H1 (cell line): ENCODE data around the gene ZNF598. TPM values are rescaled to one million over a fixed set of nuclear protein-coding genes. Genes with fewer than 3 reads are reported as not detected.

Source experiments
- BCL11A ChIP-seq, 2 experiments: IDR thresholded peaks; one replicate each; pipeline ENCODE4 v1.6.1; 2011; ENCODE audit warnings: low read depth in 2 of 2, low read length in 2 of 2, mild to moderate bottlenecking in 2 of 2
- CBX8 ChIP-seq: fragments of 300-800, 300-1000 bp; sonication (generic); IDR thresholded peaks from 2 replicates; pipeline ENCODE4 v1.7.1; 2016; ENCODE audit warnings: low read depth, low read length, borderline replicate concordance
- CHD1 ChIP-seq: IDR thresholded peaks from 2 replicates; pipeline ENCODE4 v1.6.1; 2012; ENCODE audit warnings: low read depth, low read length, improper control_type of control experiment
- CHD2 ChIP-seq: IDR thresholded peaks from 2 replicates; pipeline ENCODE4 v1.6.1; 2012; ENCODE audit warnings: low read length, improper control_type of control experiment
- EP300 ChIP-seq, 2 experiments: IDR thresholded peaks; 1 replicate in 1 of 2; 2 replicates in 1 of 2; pipeline ENCODE4 v1.6.1; 2011 to 2012; ENCODE audit warnings: low read depth in 2 of 2, low read length in 2 of 2, mild to moderate bottlenecking in 2 of 2, borderline replicate concordance in 1 of 2, inconsistent platforms in 1 of 2, moderate library complexity in 1 of 2
- EZH2 ChIP-seq: fragments of 200-600 bp; sonication (generic); IDR thresholded peaks from 2 replicates; pipeline ENCODE4 v1.7.1; 2012; ENCODE audit warnings: low read depth, mild to moderate bottlenecking, moderate library complexity, low read length, inconsistent platforms; ENCODE audit not compliant: severe bottlenecking
- FOSL1 ChIP-seq: IDR thresholded peaks from 2 replicates; pipeline ENCODE4 v1.6.1; 2011; ENCODE audit warnings: mild to moderate bottlenecking, low read depth, low read length, moderate library complexity; ENCODE audit not compliant: insufficient read depth
- GABPA ChIP-seq: IDR thresholded peaks from 2 replicates; pipeline ENCODE4 v1.6.1; 2011; ENCODE audit warnings: mild to moderate bottlenecking, low read length, moderate library complexity, borderline replicate concordance; ENCODE audit not compliant: insufficient read depth
- GTF2F1 ChIP-seq: IDR thresholded peaks from 2 replicates; pipeline ENCODE4 v1.6.1; 2012; ENCODE audit warnings: low read depth, low read length, improper control_type of control experiment, borderline replicate concordance
- HDAC6 ChIP-seq: IDR thresholded peaks from one replicate; pipeline ENCODE4 v1.7.1; 2012; ENCODE audit warnings: low read depth, mild to moderate bottlenecking, inconsistent platforms, low read length, moderate library complexity
- JUN ChIP-seq: IDR thresholded peaks from 2 replicates; pipeline ENCODE4 v1.6.1; 2011; ENCODE audit warnings: low read depth, mild to moderate bottlenecking, improper control_type of control experiment, low read length
- KDM1A ChIP-seq: fragments of 200-600, 300-600 bp; sonication (generic); IDR thresholded peaks from 2 replicates; pipeline ENCODE4 v1.7.1; 2016; ENCODE audit warnings: mild to moderate bottlenecking, low read length, borderline replicate concordance
- KDM4A ChIP-seq: IDR thresholded peaks from one replicate; pipeline ENCODE4 v1.7.1; 2012; ENCODE audit warnings: low read depth, mild to moderate bottlenecking, moderate library complexity, low read length, inconsistent platforms; ENCODE audit not compliant: severe bottlenecking
- KDM5A ChIP-seq: fragments of 200-600 bp; IDR thresholded peaks from 2 replicates; pipeline ENCODE4 v1.7.1; 2012; ENCODE audit warnings: mild to moderate bottlenecking, low read length, inconsistent platforms, mixed read lengths
- MAX ChIP-seq: IDR thresholded peaks from 2 replicates; pipeline ENCODE4 v1.6.1; 2012; ENCODE audit warnings: inconsistent platforms
- PHF8 ChIP-seq: fragments of 200-600 bp; sonication (generic); conservative IDR thresholded peaks from 2 replicates; pipeline ENCODE4 v1.7.1; 2012; ENCODE audit warnings: low read depth, mild to moderate bottlenecking, inconsistent platforms, low read length, moderate library complexity
- POLR2A ChIP-seq, 2 experiments: IDR thresholded peaks; 1 replicate in 1 of 2; 2 replicates in 1 of 2; pipeline ENCODE4 v1.6.1; 2011; ENCODE audit warnings: low read depth in 2 of 2, low read length in 2 of 2, mild to moderate bottlenecking in 2 of 2; ENCODE audit errors: control extremely low read depth in 1 of 2
- POU5F1 ChIP-seq: IDR thresholded peaks from 2 replicates; pipeline ENCODE4 v1.6.1; 2011; ENCODE audit warnings: low read depth, mild to moderate bottlenecking, low read length, moderate library complexity
- RNF2 ChIP-seq: fragments of 200-900, 300-1000 bp; sonication (generic); IDR thresholded peaks from 2 replicates; pipeline ENCODE4 v1.7.1; 2016; ENCODE audit warnings: borderline replicate concordance, low read depth, mild to moderate bottlenecking, antibody characterized with exemption, low read length; ENCODE audit not compliant: poor library complexity, severe bottlenecking; ENCODE audit errors: missing control alignments
- RXRA ChIP-seq: IDR thresholded peaks from 2 replicates; pipeline ENCODE4 v1.6.1; 2011; ENCODE audit warnings: low read depth, mild to moderate bottlenecking, low read length, moderate library complexity; ENCODE audit not compliant: insufficient read depth
- SIN3A ChIP-seq, 2 experiments: IDR thresholded peaks in 1 of 2; conservative IDR thresholded peaks in 1 of 2; 2 replicates each; pipeline ENCODE4 v1.6.1; 2011 to 2012; ENCODE audit warnings: low read length in 2 of 2, improper control_type of control experiment in 1 of 2, low read depth in 1 of 2, mild to moderate bottlenecking in 1 of 2
- SP2 ChIP-seq: IDR thresholded peaks from 2 replicates; pipeline ENCODE4 v1.6.1; 2012; ENCODE audit warnings: mild to moderate bottlenecking, low read length, inconsistent platforms
- SP4 ChIP-seq: IDR thresholded peaks from 2 replicates; pipeline ENCODE4 v1.6.1; 2012; ENCODE audit warnings: low read length, inconsistent platforms
- TCF12 ChIP-seq: IDR thresholded peaks from 2 replicates; pipeline ENCODE4 v1.6.1; 2011; ENCODE audit warnings: low read depth, mild to moderate bottlenecking, low read length
- polyA plus RNA-seq, 7 experiments: library from polyadenylated mRNA; depleted of rRNA in 3 of 7; stranded (reverse) in 5 of 7; unstranded in 2 of 7; fragments of >200 nt in 5 of 7; fragments of 200-250 nt in 2 of 7; gene quantifications; 1 replicate in 5 of 7; 2 replicates in 1 of 7; 4 replicates in 1 of 7; pipeline versions ENCODE4 v1.2.1 to v1.2.3, GENCODE V29; 2011 to 2013; ENCODE audit warnings: missing spikeins in 2 of 7, mixed read lengths in 2 of 7
- total RNA-seq: library from RNA; stranded (reverse); fragmentation: NEBNext Ultra II Directional; extraction: Animal tissue kit (Norgen Biotek cat#: 25700); gene quantifications from 2 replicates; pipeline ENCODE4 v1.2.1, GENCODE V29; 2021

ZNF598 gene
- total and polyA plus RNA-seq, 2 of the 8 experiments (the other 6 are each of a cell fraction or from before 2014, with no cell fraction given), result 29.3 to 47.6 TPM

GRCh38 chr16:1983544-1984346, 25.9 kb downstream of the ZNF598 start, which contains the start of gene GFER (continued):
- TF ChIP-seq GABPA, result peak; percentile 28; the same call in 1 of the 2 replicates
- peak in 1 of 2 experiments; percentile 93; a peak in 2 of 3 replicates for TF ChIP-seq POLR2A (IDR thresholded peaks at IDR 0.05; ENCODE audit: control extremely low read depth in 1 of 2, low read depth in 2 of 2, low read length in 2 of 2)
- peak; percentile 74 for TF ChIP-seq KDM4A
- TF ChIP-seq TCF12, result no peak
- TF ChIP-seq BCL11A (IDR thresholded peaks at IDR 0.05; ENCODE audit: low read depth in 2 of 2, low read length in 2 of 2), result no peak
- TF ChIP-seq EP300 (IDR thresholded peaks at IDR 0.05; ENCODE audit: borderline replicate concordance in 1 of 2, low read depth in 2 of 2, low read length in 2 of 2), result 0 out of 3 replicates have a peak, but pooled peaks of 1 of the 2 experiments have one; percentile 48
- TF ChIP-seq SIN3A (conservative IDR thresholded peaks at IDR 0.05 in 1 of 2, IDR thresholded peaks at IDR 0.05 in 1 of 2; ENCODE audit: low read depth in 1 of 2, low read length in 2 of 2), result peak; percentile 63 to 93; a peak in 3 of 4 replicates
- TF ChIP-seq KDM5A, result peak; percentile 86
- TF ChIP-seq CHD1, result no peak
- no peak for TF ChIP-seq HDAC6
- TF ChIP-seq CHD2, result no peak
- TF ChIP-seq FOSL1, result no peak
- no peak for TF ChIP-seq GTF2F1
- no peak for TF ChIP-seq RXRA
- no peak; the same call in 1 of the 2 replicates for TF ChIP-seq PHF8
- no peak for TF ChIP-seq SP4
- no peak for TF ChIP-seq KDM1A
- TF ChIP-seq SP2, result no peak
- TF ChIP-seq RNF2, result no peak
- TF ChIP-seq MAX, result peak; percentile 81
- TF ChIP-seq POU5F1, result no peak
- TF ChIP-seq JUN, result no peak
- TF ChIP-seq EZH2, result no peak
- no peak for TF ChIP-seq CBX8
